ENCODE results near the gene ITFG1.

The ITFG1 gene

DNA sequence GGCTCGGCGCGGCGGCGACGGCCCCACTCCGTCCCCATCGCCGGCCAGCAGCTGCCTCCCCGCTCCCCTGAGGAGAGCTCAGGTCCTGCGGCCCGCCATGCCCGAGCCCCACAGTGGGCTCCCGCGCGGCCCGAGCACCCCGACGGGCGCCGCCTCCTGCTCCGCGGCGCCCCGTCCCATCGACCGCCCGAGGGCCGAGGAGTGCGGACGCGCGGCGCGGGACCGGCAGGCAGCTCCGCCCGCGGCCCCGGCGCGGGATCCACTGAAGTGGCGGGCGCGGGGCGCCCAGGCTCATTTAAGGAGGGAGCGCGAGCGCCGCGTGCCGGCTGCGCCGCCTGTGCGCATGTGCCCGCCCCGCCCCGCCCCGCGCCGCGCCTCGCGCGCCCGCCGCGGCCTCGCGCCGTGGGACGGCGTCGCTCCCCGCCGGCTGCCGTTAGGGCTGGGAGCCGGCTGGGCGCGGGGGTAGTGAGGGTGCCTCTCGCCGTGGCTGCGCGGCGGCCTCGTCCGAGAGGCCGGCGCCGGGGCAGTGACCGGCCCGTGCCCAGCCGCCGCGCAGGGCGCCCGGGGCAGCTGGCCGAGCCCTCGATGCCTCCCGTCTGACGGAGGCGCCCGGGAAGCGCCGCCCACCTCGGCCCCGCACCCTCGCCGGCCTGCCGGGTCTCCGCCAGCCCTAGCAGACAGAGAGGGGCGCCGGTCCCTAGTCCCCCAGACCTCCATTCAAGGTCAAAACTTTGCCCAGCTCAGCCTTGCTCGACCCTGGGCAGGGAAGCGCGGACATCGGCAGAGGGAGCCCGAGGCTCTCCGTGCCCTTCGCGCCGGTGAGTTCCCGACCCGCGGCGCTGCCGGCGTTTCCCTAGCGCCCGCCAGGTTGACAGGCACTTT, 316.9 kb downstream of the ITFG1 start, which contains the start of gene NETO2:
Gene NETO2 (minus strand): TSS at position 269 of the 882 bp plus-strand sequence. CDS start 333 bp downstream, outside the sequence.
- Histone ChIP-seq H3K4me3 (ENCODE audit: low read depth, low read length) (peak within 1 kb of the TSS; percentile 67), H3K36me3 (ENCODE audit: control insufficient read depth in 2 of 2, insufficient read depth in 1 of 2, low read length in 2 of 2) (no peaks in the 10 kb centered on the region), H3K27ac (ENCODE audit: extremely low read depth, low read depth, low read length) (peak within 1 kb of the TSS; percentile 85; the same call in 1 of the 2 replicates), H3K4me1 (ENCODE audit: control insufficient read depth, insufficient read depth, low read length) (no peaks in the 10 kb centered on the region), H3K9me3 (ENCODE audit: control insufficient read depth, insufficient read depth, low read depth, low read length) (no peaks in the 10 kb centered on the region)
- CTCF ChIA-PET, result interaction anchor here (0.5 to 3.2 kb wide), 17 partner anchors 9 to 1013 kb away, joined by 3 to 21 read pairs (median 4); partner anchors contain the start of genes ABCC12, DNAJA2, ITFG1 and PHKB
- POLR2A ChIA-PET, result interaction anchor here (0.5 to 1.7 kb wide), 4 partner anchors 126 to 912 kb away, joined by 3 to 8 read pairs (median 4); partner anchors contain the start of genes ITFG1 and PHKB
- TF ChIP-seq, protein P1, sequence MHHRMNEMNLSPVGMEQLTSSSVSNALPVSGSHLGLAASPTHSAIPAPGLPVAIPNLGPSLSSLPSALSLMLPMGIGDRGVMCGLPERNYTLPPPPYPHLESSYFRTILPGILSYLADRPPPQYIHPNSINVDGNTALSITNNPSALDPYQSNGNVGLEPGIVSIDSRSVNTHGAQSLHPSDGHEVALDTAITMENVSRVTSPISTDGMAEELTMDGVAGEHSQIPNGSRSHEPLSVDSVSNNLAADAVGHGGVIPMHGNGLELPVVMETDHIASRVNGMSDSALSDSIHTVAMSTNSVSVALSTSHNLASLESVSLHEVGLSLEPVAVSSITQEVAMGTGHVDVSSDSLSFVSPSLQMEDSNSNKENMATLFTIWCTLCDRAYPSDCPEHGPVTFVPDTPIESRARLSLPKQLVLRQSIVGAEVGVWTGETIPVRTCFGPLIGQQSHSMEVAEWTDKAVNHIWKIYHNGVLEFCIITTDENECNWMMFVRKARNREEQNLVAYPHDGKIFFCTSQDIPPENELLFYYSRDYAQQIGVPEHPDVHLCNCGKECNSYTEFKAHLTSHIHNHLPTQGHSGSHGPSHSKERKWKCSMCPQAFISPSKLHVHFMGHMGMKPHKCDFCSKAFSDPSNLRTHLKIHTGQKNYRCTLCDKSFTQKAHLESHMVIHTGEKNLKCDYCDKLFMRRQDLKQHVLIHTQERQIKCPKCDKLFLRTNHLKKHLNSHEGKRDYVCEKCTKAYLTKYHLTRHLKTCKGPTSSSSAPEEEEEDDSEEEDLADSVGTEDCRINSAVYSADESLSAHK (tag by site-specific recombination; IDR thresholded peaks at IDR 0.05), result no peak
- TF ChIP-seq ZFP3 (tag by site-specific recombination; IDR thresholded peaks at IDR 0.05; ENCODE audit: low read depth) (no peak), ZNF704 (tag by site-specific recombination; IDR thresholded peaks at IDR 0.05) (no peak), ZNF146 (tag by site-specific recombination; IDR thresholded peaks at IDR 0.05) (no peak), ZNF132 (tag by site-specific recombination; IDR thresholded peaks at IDR 0.05; ENCODE audit: borderline replicate concordance) (no peak), ZIC2 (tag by site-specific recombination; IDR thresholded peaks at IDR 0.05) (no peak), ZBTB6 (tag by site-specific recombination; IDR thresholded peaks at IDR 0.05) (no peak), ZNF510 (tag by site-specific recombination; IDR thresholded peaks at IDR 0.05; ENCODE audit: insufficient replicate concordance) (no peak), ZNF701 (tag by site-specific recombination; IDR thresholded peaks at IDR 0.05) (no peak), TRIM28 (IDR thresholded peaks at IDR 0.05; ENCODE audit: borderline replicate concordance, low read length) (no peak), ZSCAN23 (tag by site-specific recombination; IDR thresholded peaks at IDR 0.05) (no peak), KLF8 (tag by site-specific recombination; IDR thresholded peaks at IDR 0.05) (no peak), CTCF (tag by site-specific recombination; IDR thresholded peaks at IDR 0.05) (peak; percentile 80), OVOL3 (tag by site-specific recombination; IDR thresholded peaks at IDR 0.05) (no peak), ZNF707 (tag by site-specific recombination; IDR thresholded peaks at IDR 0.05) (no peak), ZNF274 (IDR thresholded peaks at IDR 0.05; ENCODE audit: low read length) (no peak), ZNF274 (tag by site-specific recombination; IDR thresholded peaks at IDR 0.05; ENCODE audit: borderline replicate concordance) (no peak), ZNF140 (tag by site-specific recombination; IDR thresholded peaks at IDR 0.05) (no peak), ZNF223 (tag by site-specific recombination; IDR thresholded peaks at IDR 0.05) (no peak), MZF1 (tag by site-specific recombination; IDR thresholded peaks at IDR 0.05; ENCODE audit: borderline replicate concordance) (no peak)
- TF ChIP-seq, protein P2, sequence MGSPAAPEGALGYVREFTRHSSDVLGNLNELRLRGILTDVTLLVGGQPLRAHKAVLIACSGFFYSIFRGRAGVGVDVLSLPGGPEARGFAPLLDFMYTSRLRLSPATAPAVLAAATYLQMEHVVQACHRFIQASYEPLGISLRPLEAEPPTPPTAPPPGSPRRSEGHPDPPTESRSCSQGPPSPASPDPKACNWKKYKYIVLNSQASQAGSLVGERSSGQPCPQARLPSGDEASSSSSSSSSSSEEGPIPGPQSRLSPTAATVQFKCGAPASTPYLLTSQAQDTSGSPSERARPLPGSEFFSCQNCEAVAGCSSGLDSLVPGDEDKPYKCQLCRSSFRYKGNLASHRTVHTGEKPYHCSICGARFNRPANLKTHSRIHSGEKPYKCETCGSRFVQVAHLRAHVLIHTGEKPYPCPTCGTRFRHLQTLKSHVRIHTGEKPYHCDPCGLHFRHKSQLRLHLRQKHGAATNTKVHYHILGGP (tag by site-specific recombination; IDR thresholded peaks at IDR 0.05), result no peak
- TF ChIP-seq, protein P3, sequence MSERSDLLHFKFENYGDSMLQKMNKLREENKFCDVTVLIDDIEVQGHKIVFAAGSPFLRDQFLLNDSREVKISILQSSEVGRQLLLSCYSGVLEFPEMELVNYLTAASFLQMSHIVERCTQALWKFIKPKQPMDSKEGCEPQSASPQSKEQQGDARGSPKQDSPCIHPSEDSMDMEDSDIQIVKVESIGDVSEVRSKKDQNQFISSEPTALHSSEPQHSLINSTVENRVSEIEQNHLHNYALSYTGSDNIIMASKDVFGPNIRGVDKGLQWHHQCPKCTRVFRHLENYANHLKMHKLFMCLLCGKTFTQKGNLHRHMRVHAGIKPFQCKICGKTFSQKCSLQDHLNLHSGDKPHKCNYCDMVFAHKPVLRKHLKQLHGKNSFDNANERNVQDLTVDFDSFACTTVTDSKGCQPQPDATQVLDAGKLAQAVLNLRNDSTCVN (tag by site-specific recombination; optimal IDR thresholded peaks at IDR 0.05), result peak; percentile 37
- TF ChIP-seq, protein P4, sequence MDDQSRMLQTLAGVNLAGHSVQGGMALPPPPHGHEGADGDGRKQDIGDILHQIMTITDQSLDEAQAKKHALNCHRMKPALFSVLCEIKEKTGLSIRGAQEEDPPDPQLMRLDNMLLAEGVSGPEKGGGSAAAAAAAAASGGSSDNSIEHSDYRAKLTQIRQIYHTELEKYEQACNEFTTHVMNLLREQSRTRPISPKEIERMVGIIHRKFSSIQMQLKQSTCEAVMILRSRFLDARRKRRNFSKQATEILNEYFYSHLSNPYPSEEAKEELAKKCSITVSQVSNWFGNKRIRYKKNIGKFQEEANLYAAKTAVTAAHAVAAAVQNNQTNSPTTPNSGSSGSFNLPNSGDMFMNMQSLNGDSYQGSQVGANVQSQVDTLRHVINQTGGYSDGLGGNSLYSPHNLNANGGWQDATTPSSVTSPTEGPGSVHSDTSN (CRISPR knock-in tag; IDR thresholded peaks at IDR 0.05), result no peak
- TF ChIP-seq, protein P5, sequence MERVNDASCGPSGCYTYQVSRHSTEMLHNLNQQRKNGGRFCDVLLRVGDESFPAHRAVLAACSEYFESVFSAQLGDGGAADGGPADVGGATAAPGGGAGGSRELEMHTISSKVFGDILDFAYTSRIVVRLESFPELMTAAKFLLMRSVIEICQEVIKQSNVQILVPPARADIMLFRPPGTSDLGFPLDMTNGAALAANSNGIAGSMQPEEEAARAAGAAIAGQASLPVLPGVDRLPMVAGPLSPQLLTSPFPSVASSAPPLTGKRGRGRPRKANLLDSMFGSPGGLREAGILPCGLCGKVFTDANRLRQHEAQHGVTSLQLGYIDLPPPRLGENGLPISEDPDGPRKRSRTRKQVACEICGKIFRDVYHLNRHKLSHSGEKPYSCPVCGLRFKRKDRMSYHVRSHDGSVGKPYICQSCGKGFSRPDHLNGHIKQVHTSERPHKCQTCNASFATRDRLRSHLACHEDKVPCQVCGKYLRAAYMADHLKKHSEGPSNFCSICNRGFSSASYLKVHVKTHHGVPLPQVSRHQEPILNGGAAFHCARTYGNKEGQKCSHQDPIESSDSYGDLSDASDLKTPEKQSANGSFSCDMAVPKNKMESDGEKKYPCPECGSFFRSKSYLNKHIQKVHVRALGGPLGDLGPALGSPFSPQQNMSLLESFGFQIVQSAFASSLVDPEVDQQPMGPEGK (tag by site-specific recombination; IDR thresholded peaks at IDR 0.05), result no peak

All from HEK293 (cell line).